ENCODE results near the gene CFAP46. TPM values are rescaled to one million over a fixed set of nuclear protein-coding genes. Genes with fewer than 3 reads are reported as not detected.

CFAP46 gene
- total RNA-seq, 1 experiment from 2014 or later: 3.3 TPM

DNA sequence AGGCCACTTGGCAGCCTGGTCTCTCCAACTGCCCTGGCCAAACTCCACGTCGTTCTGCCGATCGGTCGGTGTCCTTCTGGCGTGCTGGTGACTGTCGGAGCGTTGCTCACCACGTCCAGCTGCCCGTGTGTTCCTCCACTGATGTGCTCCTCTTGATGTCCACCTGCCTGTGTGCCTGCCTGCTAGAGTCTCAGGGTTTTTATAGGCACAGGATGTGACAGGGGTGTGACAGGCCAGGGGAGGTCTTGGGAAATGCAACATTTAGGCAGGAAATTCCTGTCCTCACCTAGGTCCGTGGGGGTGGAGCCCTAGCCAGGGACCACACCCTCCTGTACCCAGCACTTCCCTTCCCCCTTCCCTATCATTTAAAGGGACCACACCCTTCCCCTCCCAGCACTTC is 25.2 kb upstream of the CFAP46 start (continued):
- TF ChIP-seq, protein P1, sequence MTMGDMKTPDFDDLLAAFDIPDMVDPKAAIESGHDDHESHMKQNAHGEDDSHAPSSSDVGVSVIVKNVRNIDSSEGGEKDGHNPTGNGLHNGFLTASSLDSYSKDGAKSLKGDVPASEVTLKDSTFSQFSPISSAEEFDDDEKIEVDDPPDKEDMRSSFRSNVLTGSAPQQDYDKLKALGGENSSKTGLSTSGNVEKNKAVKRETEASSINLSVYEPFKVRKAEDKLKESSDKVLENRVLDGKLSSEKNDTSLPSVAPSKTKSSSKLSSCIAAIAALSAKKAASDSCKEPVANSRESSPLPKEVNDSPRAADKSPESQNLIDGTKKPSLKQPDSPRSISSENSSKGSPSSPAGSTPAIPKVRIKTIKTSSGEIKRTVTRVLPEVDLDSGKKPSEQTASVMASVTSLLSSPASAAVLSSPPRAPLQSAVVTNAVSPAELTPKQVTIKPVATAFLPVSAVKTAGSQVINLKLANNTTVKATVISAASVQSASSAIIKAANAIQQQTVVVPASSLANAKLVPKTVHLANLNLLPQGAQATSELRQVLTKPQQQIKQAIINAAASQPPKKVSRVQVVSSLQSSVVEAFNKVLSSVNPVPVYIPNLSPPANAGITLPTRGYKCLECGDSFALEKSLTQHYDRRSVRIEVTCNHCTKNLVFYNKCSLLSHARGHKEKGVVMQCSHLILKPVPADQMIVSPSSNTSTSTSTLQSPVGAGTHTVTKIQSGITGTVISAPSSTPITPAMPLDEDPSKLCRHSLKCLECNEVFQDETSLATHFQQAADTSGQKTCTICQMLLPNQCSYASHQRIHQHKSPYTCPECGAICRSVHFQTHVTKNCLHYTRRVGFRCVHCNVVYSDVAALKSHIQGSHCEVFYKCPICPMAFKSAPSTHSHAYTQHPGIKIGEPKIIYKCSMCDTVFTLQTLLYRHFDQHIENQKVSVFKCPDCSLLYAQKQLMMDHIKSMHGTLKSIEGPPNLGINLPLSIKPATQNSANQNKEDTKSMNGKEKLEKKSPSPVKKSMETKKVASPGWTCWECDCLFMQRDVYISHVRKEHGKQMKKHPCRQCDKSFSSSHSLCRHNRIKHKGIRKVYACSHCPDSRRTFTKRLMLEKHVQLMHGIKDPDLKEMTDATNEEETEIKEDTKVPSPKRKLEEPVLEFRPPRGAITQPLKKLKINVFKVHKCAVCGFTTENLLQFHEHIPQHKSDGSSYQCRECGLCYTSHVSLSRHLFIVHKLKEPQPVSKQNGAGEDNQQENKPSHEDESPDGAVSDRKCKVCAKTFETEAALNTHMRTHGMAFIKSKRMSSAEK (CRISPR knock-in tag; IDR thresholded peaks at IDR 0.05; ENCODE audit: borderline replicate concordance): no peak
- TF ChIP-seq, protein P2, sequence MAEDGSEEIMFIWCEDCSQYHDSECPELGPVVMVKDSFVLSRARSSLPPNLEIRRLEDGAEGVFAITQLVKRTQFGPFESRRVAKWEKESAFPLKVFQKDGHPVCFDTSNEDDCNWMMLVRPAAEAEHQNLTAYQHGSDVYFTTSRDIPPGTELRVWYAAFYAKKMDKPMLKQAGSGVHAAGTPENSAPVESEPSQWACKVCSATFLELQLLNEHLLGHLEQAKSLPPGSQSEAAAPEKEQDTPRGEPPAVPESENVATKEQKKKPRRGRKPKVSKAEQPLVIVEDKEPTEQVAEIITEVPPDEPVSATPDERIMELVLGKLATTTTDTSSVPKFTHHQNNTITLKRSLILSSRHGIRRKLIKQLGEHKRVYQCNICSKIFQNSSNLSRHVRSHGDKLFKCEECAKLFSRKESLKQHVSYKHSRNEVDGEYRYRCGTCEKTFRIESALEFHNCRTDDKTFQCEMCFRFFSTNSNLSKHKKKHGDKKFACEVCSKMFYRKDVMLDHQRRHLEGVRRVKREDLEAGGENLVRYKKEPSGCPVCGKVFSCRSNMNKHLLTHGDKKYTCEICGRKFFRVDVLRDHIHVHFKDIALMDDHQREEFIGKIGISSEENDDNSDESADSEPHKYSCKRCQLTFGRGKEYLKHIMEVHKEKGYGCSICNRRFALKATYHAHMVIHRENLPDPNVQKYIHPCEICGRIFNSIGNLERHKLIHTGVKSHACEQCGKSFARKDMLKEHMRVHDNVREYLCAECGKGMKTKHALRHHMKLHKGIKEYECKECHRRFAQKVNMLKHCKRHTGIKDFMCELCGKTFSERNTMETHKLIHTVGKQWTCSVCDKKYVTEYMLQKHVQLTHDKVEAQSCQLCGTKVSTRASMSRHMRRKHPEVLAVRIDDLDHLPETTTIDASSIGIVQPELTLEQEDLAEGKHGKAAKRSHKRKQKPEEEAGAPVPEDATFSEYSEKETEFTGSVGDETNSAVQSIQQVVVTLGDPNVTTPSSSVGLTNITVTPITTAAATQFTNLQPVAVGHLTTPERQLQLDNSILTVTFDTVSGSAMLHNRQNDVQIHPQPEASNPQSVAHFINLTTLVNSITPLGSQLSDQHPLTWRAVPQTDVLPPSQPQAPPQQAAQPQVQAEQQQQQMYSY (CRISPR knock-in tag; IDR thresholded peaks at IDR 0.05): no peak
- TF ChIP-seq, protein P3, sequence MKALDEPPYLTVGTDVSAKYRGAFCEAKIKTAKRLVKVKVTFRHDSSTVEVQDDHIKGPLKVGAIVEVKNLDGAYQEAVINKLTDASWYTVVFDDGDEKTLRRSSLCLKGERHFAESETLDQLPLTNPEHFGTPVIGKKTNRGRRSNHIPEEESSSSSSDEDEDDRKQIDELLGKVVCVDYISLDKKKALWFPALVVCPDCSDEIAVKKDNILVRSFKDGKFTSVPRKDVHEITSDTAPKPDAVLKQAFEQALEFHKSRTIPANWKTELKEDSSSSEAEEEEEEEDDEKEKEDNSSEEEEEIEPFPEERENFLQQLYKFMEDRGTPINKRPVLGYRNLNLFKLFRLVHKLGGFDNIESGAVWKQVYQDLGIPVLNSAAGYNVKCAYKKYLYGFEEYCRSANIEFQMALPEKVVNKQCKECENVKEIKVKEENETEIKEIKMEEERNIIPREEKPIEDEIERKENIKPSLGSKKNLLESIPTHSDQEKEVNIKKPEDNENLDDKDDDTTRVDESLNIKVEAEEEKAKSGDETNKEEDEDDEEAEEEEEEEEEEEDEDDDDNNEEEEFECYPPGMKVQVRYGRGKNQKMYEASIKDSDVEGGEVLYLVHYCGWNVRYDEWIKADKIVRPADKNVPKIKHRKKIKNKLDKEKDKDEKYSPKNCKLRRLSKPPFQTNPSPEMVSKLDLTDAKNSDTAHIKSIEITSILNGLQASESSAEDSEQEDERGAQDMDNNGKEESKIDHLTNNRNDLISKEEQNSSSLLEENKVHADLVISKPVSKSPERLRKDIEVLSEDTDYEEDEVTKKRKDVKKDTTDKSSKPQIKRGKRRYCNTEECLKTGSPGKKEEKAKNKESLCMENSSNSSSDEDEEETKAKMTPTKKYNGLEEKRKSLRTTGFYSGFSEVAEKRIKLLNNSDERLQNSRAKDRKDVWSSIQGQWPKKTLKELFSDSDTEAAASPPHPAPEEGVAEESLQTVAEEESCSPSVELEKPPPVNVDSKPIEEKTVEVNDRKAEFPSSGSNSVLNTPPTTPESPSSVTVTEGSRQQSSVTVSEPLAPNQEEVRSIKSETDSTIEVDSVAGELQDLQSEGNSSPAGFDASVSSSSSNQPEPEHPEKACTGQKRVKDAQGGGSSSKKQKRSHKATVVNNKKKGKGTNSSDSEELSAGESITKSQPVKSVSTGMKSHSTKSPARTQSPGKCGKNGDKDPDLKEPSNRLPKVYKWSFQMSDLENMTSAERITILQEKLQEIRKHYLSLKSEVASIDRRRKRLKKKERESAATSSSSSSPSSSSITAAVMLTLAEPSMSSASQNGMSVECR (CRISPR knock-in tag; IDR thresholded peaks at IDR 0.05; ENCODE audit: borderline replicate concordance): no peak
- TF ChIP-seq, protein P4, sequence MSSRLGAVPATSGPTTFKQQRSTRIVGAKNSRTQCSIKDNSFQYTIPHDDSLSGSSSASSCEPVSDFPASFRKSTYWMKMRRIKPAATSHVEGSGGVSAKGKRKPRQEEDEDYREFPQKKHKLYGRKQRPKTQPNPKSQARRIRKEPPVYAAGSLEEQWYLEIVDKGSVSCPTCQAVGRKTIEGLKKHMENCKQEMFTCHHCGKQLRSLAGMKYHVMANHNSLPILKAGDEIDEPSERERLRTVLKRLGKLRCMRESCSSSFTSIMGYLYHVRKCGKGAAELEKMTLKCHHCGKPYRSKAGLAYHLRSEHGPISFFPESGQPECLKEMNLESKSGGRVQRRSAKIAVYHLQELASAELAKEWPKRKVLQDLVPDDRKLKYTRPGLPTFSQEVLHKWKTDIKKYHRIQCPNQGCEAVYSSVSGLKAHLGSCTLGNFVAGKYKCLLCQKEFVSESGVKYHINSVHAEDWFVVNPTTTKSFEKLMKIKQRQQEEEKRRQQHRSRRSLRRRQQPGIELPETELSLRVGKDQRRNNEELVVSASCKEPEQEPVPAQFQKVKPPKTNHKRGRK (CRISPR knock-in tag; IDR thresholded peaks at IDR 0.05; ENCODE audit: borderline replicate concordance): no peak
- TF ChIP-seq CREB1 (CRISPR knock-in tag; IDR thresholded peaks at IDR 0.05) (no peak), MYBL2 (CRISPR knock-in tag; IDR thresholded peaks at IDR 0.05) (no peak)

DNA sequence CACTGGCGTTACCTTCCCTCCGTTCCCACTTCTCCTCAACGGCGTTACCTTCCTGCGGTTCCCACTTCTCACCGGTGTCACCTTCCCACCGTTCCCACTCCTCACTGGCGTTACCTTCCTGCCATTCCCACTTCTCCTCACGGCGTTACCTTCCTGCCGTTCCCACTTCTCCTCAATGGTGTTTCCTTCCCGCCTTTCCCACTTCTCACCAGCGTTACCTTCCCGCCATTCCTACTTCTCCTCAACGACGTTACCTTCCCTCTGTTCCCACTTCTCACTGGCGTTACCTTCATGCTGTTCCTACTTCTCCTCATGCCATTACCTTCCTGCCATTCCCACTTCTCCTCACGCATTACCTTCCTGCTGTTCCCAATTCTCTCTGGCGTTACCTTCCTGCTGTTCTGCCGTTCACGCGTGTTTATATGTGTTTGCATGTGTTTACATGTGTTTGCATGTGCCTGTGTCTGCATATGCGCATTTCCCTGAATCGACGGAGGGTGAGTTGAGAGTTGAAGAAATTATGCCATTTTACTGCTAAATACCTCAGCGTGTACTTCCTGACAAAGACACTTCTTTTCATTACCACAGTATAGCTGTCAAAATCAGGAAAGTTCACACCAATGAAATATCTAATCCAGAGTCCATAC is 23.2 kb upstream of the CFAP46 start:
- ChIA-PET POLR2A (no interaction called here), CTCF (no interaction called here)
- H3K9me3 Mint-ChIP-seq: peaks cover 5% of the 10 kb centered on the region; the same call in 1 of the 2 replicates
- H3K4me3 Mint-ChIP-seq: no peak overlapping the region
- no peaks in the 10 kb centered on the region for H3K36me3 Mint-ChIP-seq
- peaks cover 3% of the 10 kb centered on the region for H3K27me3 Mint-ChIP-seq (ENCODE audit: low read depth)
- H3K4me1 Mint-ChIP-seq: peaks cover 21% of the 10 kb centered on the region
- H3K27ac Mint-ChIP-seq: no peak overlapping the region
- ATAC-seq (no peak), DNase-seq (ENCODE audit: low spot score) (no peak)
- TF ChIP-seq ZNF121 (CRISPR knock-in tag; IDR thresholded peaks at IDR 0.05): no peak
- TF ChIP-seq, protein P5, sequence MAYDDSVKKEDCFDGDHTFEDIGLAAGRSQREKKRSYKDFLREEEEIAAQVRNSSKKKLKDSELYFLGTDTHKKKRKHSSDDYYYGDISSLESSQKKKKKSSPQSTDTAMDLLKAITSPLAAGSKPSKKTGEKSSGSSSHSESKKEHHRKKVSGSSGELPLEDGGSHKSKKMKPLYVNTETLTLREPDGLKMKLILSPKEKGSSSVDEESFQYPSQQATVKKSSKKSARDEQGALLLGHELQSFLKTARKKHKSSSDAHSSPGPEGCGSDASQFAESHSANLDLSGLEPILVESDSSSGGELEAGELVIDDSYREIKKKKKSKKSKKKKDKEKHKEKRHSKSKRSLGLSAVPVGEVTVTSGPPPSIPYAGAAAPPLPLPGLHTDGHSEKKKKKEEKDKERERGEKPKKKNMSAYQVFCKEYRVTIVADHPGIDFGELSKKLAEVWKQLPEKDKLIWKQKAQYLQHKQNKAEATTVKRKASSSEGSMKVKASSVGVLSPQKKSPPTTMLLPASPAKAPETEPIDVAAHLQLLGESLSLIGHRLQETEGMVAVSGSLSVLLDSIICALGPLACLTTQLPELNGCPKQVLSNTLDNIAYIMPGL (CRISPR knock-in tag; IDR thresholded peaks at IDR 0.05): no peak
- TF ChIP-seq, protein P6, sequence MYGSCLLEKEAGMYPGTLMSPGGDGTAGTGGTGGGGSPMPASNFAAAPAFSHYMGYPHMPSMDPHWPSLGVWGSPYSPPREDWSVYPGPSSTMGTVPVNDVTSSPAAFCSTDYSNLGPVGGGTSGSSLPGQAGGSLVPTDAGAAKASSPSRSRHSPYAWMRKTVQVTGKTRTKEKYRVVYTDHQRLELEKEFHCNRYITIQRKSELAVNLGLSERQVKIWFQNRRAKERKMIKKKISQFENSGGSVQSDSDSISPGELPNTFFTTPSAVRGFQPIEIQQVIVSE (CRISPR knock-in tag; IDR thresholded peaks at IDR 0.05; ENCODE audit: borderline replicate concordance): no peak
- TF ChIP-seq, protein P7, sequence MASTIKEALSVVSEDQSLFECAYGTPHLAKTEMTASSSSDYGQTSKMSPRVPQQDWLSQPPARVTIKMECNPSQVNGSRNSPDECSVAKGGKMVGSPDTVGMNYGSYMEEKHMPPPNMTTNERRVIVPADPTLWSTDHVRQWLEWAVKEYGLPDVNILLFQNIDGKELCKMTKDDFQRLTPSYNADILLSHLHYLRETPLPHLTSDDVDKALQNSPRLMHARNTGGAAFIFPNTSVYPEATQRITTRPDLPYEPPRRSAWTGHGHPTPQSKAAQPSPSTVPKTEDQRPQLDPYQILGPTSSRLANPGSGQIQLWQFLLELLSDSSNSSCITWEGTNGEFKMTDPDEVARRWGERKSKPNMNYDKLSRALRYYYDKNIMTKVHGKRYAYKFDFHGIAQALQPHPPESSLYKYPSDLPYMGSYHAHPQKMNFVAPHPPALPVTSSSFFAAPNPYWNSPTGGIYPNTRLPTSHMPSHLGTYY (CRISPR knock-in tag; IDR thresholded peaks at IDR 0.05): no peak
- no peak for TF ChIP-seq FOXJ3 (CRISPR knock-in tag; IDR thresholded peaks at IDR 0.05; ENCODE audit: borderline replicate concordance)
- no peak for TF ChIP-seq TCF7 (CRISPR knock-in tag; IDR thresholded peaks at IDR 0.05; ENCODE audit: low read depth)
- TF ChIP-seq GTF2I (CRISPR knock-in tag; conservative IDR thresholded peaks at IDR 0.05): no peak
- no peak for TF ChIP-seq ZNF232 (CRISPR knock-in tag; IDR thresholded peaks at IDR 0.05)
- TF ChIP-seq ZBTB21 (CRISPR knock-in tag; IDR thresholded peaks at IDR 0.05; ENCODE audit: borderline replicate concordance): no peak
- TF ChIP-seq ZNF138 (CRISPR knock-in tag; conservative IDR thresholded peaks at IDR 0.05): no peak
